Trophoblast cell (in vitro differentiated cells and primary cell): Measurements from ENCODE around the gene AUTS2.

Experiments used
- DNase-seq, 2 donors: peaks; one replicate each; pipeline ENCODE4 v3.0.0-alpha.2; 2016
- H2AFZ ChIP-seq: 2 replicates; pipeline ENCODE4 v1.6.1; 2013; ENCODE audit warnings: low read length, moderate library complexity, mild to moderate bottlenecking; ENCODE audit not compliant: insufficient read depth, poor library complexity
- H2AK5ac ChIP-seq: 2 replicates; pipeline ENCODE4 v1.6.1; 2013; ENCODE audit warnings: mild to moderate bottlenecking, low read length
- H2BK120ac ChIP-seq: 2 replicates; pipeline ENCODE4 v1.6.1; 2013; ENCODE audit warnings: low read length, mild to moderate bottlenecking, moderate library complexity; ENCODE audit not compliant: insufficient read depth, poor library complexity
- H2BK12ac ChIP-seq: 2 replicates; pipeline ENCODE4 v1.6.1; 2013; ENCODE audit warnings: mild to moderate bottlenecking, low read length, moderate library complexity
- H2BK5ac ChIP-seq: 2 replicates; pipeline ENCODE4 v1.6.1; 2013; ENCODE audit warnings: low read length, low read depth, moderate library complexity, mild to moderate bottlenecking; ENCODE audit not compliant: poor library complexity
- H3K14ac ChIP-seq: 2 replicates; pipeline ENCODE4 v1.6.1; 2013; ENCODE audit warnings: mild to moderate bottlenecking, low read length
- H3K18ac ChIP-seq: 2 replicates; pipeline ENCODE4 v1.6.1; 2013; ENCODE audit warnings: mild to moderate bottlenecking, low read length
- H3K23ac ChIP-seq: 2 replicates; pipeline ENCODE4 v1.6.1; 2013; ENCODE audit warnings: low read length
- H3K27ac ChIP-seq: 2 replicates; pipeline ENCODE4 v1.5.1; 2013; ENCODE audit warnings: low read depth, mild to moderate bottlenecking, inconsistent platforms, low read length, moderate library complexity
- H3K27me3 ChIP-seq: 2 replicates; pipeline ENCODE4 v1.6.1; 2013; ENCODE audit warnings: inconsistent platforms, mild to moderate bottlenecking, low read length, moderate library complexity; ENCODE audit not compliant: insufficient read depth
- H3K36me3 ChIP-seq, 2 experiments: 1 replicate in 1 of 2; 2 replicates in 1 of 2; pipeline ENCODE4 v1.6.1; 2013; ENCODE audit warnings: low read length in 2 of 2, mild to moderate bottlenecking in 2 of 2, moderate library complexity in 1 of 2; ENCODE audit not compliant: insufficient read depth in 2 of 2, control insufficient read depth in 1 of 2
- H3K4ac ChIP-seq: 2 replicates; pipeline ENCODE4 v1.6.1; 2013; ENCODE audit warnings: low read depth, mild to moderate bottlenecking, low read length, moderate library complexity
- H3K4me1 ChIP-seq, 2 experiments: 1 replicate in 1 of 2; 2 replicates in 1 of 2; pipeline ENCODE4 v1.6.1; 2013; ENCODE audit warnings: low read length in 2 of 2, mild to moderate bottlenecking in 2 of 2, moderate library complexity in 1 of 2; ENCODE audit not compliant: insufficient read depth in 2 of 2, control insufficient read depth in 1 of 2
- H3K4me2 ChIP-seq: 2 replicates; pipeline ENCODE4 v1.6.1; 2013; ENCODE audit warnings: inconsistent platforms, mild to moderate bottlenecking, low read length, moderate library complexity
- H3K4me3 ChIP-seq: 2 replicates; pipeline ENCODE4 v1.5.1; 2013; ENCODE audit warnings: mild to moderate bottlenecking, low read depth, low read length, inconsistent platforms
- H3K79me1 ChIP-seq: one replicate; pipeline ENCODE4 v1.6.1; 2013; ENCODE audit warnings: low read length
- H3K79me2 ChIP-seq: 2 replicates; pipeline ENCODE4 v1.6.1; 2013; ENCODE audit warnings: low read length, mild to moderate bottlenecking; ENCODE audit not compliant: control insufficient read depth, insufficient read depth, poor library complexity
- H3K9ac ChIP-seq: 2 replicates; pipeline ENCODE4 v1.6.1; 2013; ENCODE audit warnings: mild to moderate bottlenecking, low read length
- H3K9me3 ChIP-seq: 2 replicates; pipeline ENCODE4 v1.6.1; 2013; ENCODE audit warnings: low read depth, mild to moderate bottlenecking, control low read depth, inconsistent platforms, low read length; ENCODE audit not compliant: insufficient read depth
- H4K12ac ChIP-seq: 2 replicates; pipeline ENCODE4 v1.6.1; 2013; ENCODE audit warnings: low read depth, mild to moderate bottlenecking, low read length, moderate library complexity
- H4K8ac ChIP-seq: 2 replicates; pipeline ENCODE4 v1.6.1; 2013; ENCODE audit warnings: low read depth, mild to moderate bottlenecking, low read length, moderate library complexity
- H4K91ac ChIP-seq: one replicate; pipeline ENCODE4 v1.6.1; 2013; ENCODE audit warnings: low read depth, mild to moderate bottlenecking, low read length, moderate library complexity
- WGBS: extraction: QIAGEN DNeasy Blood & Tissue Kit; methylation state at CpG from one replicate; pipeline ENCODE4 v1.1.7; 2013; ENCODE audit warnings: missing lambda C conversion rate; ENCODE audit not compliant: insufficient read length, insufficient coverage; ENCODE audit errors: extremely low coverage; 5-methylcytosine and 5-hydroxymethylcytosine counted together

The AUTS2 gene

DNA sequence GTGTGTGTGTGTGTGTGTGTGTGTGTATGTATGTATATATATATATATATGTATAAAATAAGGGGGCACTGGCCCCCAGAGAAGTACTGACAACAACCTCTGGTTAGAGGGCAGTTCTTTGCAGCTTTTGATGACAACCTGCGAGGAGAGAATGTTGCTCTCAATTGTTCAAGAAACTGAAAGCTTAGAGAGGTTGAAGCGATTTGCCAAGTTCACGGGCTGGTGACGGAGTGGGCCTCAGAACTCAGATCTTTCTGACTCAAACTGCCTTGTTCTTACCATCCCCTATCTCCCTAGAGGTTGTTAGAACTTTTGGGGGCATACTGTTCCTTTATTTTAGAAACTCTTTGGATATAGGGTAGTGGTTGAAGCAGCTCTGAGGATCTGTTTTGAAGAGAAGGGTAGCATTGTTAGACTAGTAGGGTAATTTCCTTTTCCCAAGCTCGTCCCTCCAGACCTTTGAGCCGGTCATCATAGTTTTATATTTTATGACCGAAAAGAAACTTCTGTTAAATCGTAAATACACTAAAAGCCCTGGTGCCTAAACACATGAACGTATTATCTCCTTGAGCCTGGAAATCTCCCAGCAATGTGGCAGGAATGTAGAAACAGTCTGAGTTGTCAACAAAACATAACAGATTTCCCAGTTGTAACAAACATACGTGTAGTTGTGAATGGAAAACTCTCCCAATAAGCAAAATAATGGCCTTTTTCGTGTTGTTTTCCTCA is 992.0 kb downstream of the AUTS2 start:
- H2BK120ac ChIP-seq, result no peak overlapping the region
- no peak overlapping the region for H4K12ac ChIP-seq
- H3K79me2 ChIP-seq, result peaks cover 1% of the 10 kb centered on the region
- no peaks in the 10 kb centered on the region for H3K36me3 ChIP-seq
- no peaks in the 10 kb centered on the region for H3K79me1 ChIP-seq
- H2AK5ac ChIP-seq, result no peak overlapping the region
- no peak overlapping the region for H3K9ac ChIP-seq
- H3K18ac ChIP-seq, result no peak overlapping the region
- no peak overlapping the region for H3K4ac ChIP-seq
- H3K9me3 ChIP-seq, result peaks cover 4% of the 10 kb centered on the region
- no peak overlapping the region for H4K8ac ChIP-seq
- H2AFZ ChIP-seq, result no peak overlapping the region
- no peak overlapping the region for H3K14ac ChIP-seq
- no peak overlapping the region for H3K27ac ChIP-seq
- H3K27me3 ChIP-seq, result peaks cover 7% of the 10 kb centered on the region
- H3K23ac ChIP-seq, result no peak overlapping the region
- no peak overlapping the region for H3K4me2 ChIP-seq
- no peak overlapping the region for H2BK12ac ChIP-seq
- WGBS, result no CpG with 5 or more reads among the region's 11 CpGs
- no peak overlapping the region for H4K91ac ChIP-seq
- DNase-seq, result no peak
- H3K4me1 ChIP-seq, result peaks cover 0 to 4% of the 10 kb centered on the region in 2 experiments
- no peak overlapping the region for H2BK5ac ChIP-seq
- no peak overlapping the region for H3K4me3 ChIP-seq

- H3K79me1 ChIP-seq, result no peaks in the 10 kb centered on the region
- H3K18ac ChIP-seq, result no peak overlapping the region
- H3K14ac ChIP-seq, result no peak overlapping the region
- H3K9ac ChIP-seq, result no peak overlapping the region
- H2BK12ac ChIP-seq, result no peak overlapping the region
- H4K91ac ChIP-seq, result no peak overlapping the region
- WGBS, result no CpG with 5 or more reads among the region's 8 CpGs
- H3K4ac ChIP-seq, result no peak overlapping the region
- no peak overlapping the region for H2BK120ac ChIP-seq
- H3K27ac ChIP-seq, result no peak overlapping the region
- peaks cover 4 to 13% of the 10 kb centered on the region in 2 experiments for H3K4me1 ChIP-seq
- no peaks in the 10 kb centered on the region for H3K36me3 ChIP-seq
- H2BK5ac ChIP-seq, result no peak overlapping the region
- H3K27me3 ChIP-seq, result peaks cover 19% of the 10 kb centered on the region
- peaks cover 1% of the 10 kb centered on the region for H3K79me2 ChIP-seq
- H3K9me3 ChIP-seq, result peaks cover 4% of the 10 kb centered on the region
- H4K8ac ChIP-seq, result no peak overlapping the region
- H4K12ac ChIP-seq, result no peak overlapping the region
- no peak overlapping the region for H3K23ac ChIP-seq
- no peak overlapping the region for H3K4me3 ChIP-seq
- H2AFZ ChIP-seq, result no peak overlapping the region
- no peak for DNase-seq
- H2AK5ac ChIP-seq, result no peak overlapping the region
- H3K4me2 ChIP-seq, result no peak overlapping the region
Measured at GRCh38 chr7:70591643-70592042, 993.4 kb downstream of the AUTS2 start.

DNA sequence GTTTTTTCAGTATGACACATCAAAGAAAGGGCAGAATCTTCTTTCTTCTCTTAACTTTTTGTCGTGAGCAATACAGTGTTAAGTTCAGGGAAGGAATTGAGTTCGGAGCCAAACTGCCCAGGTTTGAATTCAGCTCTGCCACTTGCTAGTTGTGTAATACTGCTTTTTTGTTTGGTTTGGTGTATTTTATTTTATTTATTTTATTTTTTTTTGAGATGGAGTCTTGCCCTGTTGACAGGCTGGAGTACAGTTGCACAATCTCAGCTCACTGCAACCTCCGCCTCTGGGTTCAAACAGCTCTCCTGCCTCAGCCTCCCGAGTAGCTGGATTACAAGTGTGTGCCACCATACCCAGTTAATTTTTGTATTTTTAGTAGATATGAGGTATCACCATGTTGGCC is 993.9 kb downstream of the AUTS2 start:
- H2BK120ac ChIP-seq, result no peak overlapping the region
- H3K79me1 ChIP-seq, result no peaks in the 10 kb centered on the region
- peaks cover 1% of the 10 kb centered on the region for H3K79me2 ChIP-seq
- no peak overlapping the region for H2BK5ac ChIP-seq
- no peak overlapping the region for H3K4ac ChIP-seq
- no peak overlapping the region for H3K4me3 ChIP-seq
- H3K18ac ChIP-seq, result no peak overlapping the region
- peaks cover 4 to 10% of the 10 kb centered on the region in 2 experiments for H3K4me1 ChIP-seq
- H4K91ac ChIP-seq, result no peak overlapping the region
- no peak for DNase-seq
- no peak overlapping the region for H2AK5ac ChIP-seq
- no peaks in the 10 kb centered on the region for H3K36me3 ChIP-seq
- no peak overlapping the region for H2AFZ ChIP-seq
- H4K8ac ChIP-seq, result no peak overlapping the region
- no peak overlapping the region for H3K23ac ChIP-seq
- H3K9ac ChIP-seq, result no peak overlapping the region
- H3K27ac ChIP-seq, result no peak overlapping the region
- H4K12ac ChIP-seq, result no peak overlapping the region
- peaks cover 4% of the 10 kb centered on the region for H3K9me3 ChIP-seq
- no peak overlapping the region for H2BK12ac ChIP-seq
- no CpG with 5 or more reads among the region's 4 CpGs for WGBS
- no peak overlapping the region for H3K14ac ChIP-seq
- H3K4me2 ChIP-seq, result no peak overlapping the region
- H3K27me3 ChIP-seq, result peaks cover 22% of the 10 kb centered on the region

GRCh38 chr7:70594170-70594569 is 995.9 kb downstream of the AUTS2 start:
- Histone ChIP-seq H4K12ac (no peak overlapping the region), H4K8ac (no peak overlapping the region), H3K4me1 (peaks cover 4 to 10% of the 10 kb centered on the region in 2 experiments), H3K36me3 (no peaks in the 10 kb centered on the region), H3K4me3 (no peak overlapping the region), H2BK120ac (no peak overlapping the region), H3K79me2 (peaks cover 1% of the 10 kb centered on the region), H2AK5ac (no peak overlapping the region), H4K91ac (no peak overlapping the region), H3K9me3 (peaks cover 4% of the 10 kb centered on the region), H3K14ac (no peak overlapping the region), H3K27me3 (peaks cover 23% of the 10 kb centered on the region), H2BK12ac (no peak overlapping the region), H2AFZ (no peak overlapping the region), H3K79me1 (no peaks in the 10 kb centered on the region), H2BK5ac (no peak overlapping the region), H3K9ac (no peak overlapping the region), H3K27ac (no peak overlapping the region), H3K18ac (no peak overlapping the region), H3K23ac (no peak overlapping the region), H3K4me2 (no peak overlapping the region), H3K4ac (no peak overlapping the region)
- no peak for DNase-seq
- no CpG with 5 or more reads among the region's 4 CpGs for WGBS
